ENCODE measurements around the gene LAMA2. TPM values are rescaled to one million over a fixed set of nuclear protein-coding genes. Genes with fewer than 3 reads are reported as not detected.

LAMA2 gene
- polyA plus RNA-seq, 1 of the 3 experiments (the other 2 are of a cell fraction), result 0.92 TPM

DNA sequence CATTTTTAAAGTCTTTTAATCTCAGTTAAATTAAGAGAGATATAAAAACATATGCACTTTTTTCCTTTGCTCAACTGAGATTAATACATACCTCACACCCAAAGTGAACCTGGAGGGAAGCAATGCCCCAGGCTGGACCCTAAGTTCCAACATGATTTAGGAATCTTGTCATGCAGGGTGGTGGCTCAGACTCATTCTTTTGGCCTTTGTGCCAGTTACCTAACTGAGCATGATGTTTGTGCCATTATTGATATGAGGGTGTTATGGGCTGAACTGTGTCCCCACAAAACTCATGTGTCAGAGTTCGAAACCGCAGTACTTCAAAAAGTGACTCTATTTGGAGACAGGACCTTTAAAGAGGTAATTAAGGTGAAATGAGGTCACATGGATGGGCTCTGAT, 639.0 kb downstream of the LAMA2 start:
- 40% methylated on average over 2 of the region's 2 CpGs for WGBS (ENCODE audit: low lambda C conversion rate)

DNA sequence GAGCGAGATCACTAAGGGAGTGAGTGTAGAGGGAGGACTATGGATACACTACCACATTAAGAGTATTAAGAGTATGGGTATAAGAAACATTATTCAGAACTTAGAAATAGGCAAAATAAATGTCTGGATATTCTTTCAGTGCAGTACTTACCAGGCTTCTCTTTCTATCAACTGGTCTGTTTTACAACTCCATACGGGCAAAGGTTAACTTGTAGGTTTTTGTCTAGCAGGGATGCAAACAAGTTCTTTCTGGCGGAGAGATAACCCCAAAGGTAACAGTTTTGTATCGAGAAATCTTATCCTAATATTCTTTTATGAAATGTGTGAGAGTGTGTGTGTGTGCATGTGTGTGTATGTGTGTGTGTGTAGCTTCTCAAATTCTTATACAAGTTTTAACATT, 640.9 kb downstream of the LAMA2 start:
- H3K9me2 ChIP-seq, result no peaks in the 10 kb centered on the region
- DNase-seq, result no peak
- H3K4me1 ChIP-seq (ENCODE audit: control insufficient read depth in 1 of 2, insufficient read depth in 2 of 2, low read depth in 1 of 2, low read length in 1 of 2), result no peaks in the 10 kb centered on the region
- no peak overlapping the region for H3K27ac ChIP-seq (ENCODE audit: low read depth in 2 of 2, low read length in 1 of 2)
- no peaks in the 10 kb centered on the region for H3K79me2 ChIP-seq (ENCODE audit: insufficient read depth)
- no peak overlapping the region for H3K4me2 ChIP-seq
- peaks cover 10% of the 10 kb centered on the region for H3F3A ChIP-seq (replicated peaks; ENCODE audit: insufficient read depth)
- H4K20me1 ChIP-seq (ENCODE audit: insufficient read depth), result no peaks in the 10 kb centered on the region
- ChIA-PET CTCF (interaction anchor here (1.0 to 1.5 kb wide), 2 partner anchors 24 kb away, joined by 3 to 4 read pairs; no protein-coding TSS in a partner anchor), POLR2A (no interaction called here)
- no peaks in the 10 kb centered on the region for H3K9me3 ChIP-seq
- no peak overlapping the region for H3K9ac ChIP-seq
- H2AFZ ChIP-seq (ENCODE audit: low read depth), result no peak overlapping the region
- TF ChIP-seq TAF1 (IDR thresholded peaks at IDR 0.05; ENCODE audit: borderline replicate concordance, low read depth, low read length), result no peak
- no peak for TF ChIP-seq RCOR1 (IDR thresholded peaks at IDR 0.05; ENCODE audit: low read length)
- TF ChIP-seq FOXJ3 (CRISPR knock-in tag; IDR thresholded peaks at IDR 0.05), result no peak
- TF ChIP-seq, protein P1, sequence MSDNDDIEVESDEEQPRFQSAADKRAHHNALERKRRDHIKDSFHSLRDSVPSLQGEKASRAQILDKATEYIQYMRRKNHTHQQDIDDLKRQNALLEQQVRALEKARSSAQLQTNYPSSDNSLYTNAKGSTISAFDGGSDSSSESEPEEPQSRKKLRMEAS (IDR thresholded peaks at IDR 0.05; ENCODE audit: low read depth), result no peak
- peaks cover 0 to 40% of the 10 kb centered on the region in 2 experiments for H3K36me3 ChIP-seq (replicated peaks in 1 of 2; ENCODE audit: control insufficient read depth in 1 of 2, insufficient read depth in 2 of 2, low read length in 1 of 2)
- H3K4me3 ChIP-seq (ENCODE audit: low read depth in 2 of 2, low read length in 1 of 2), result no peak overlapping the region
- no peaks in the 10 kb centered on the region for H3K27me3 ChIP-seq (ENCODE audit: insufficient read depth)
- 67% methylated on average over 4 of the region's 4 CpGs for WGBS (ENCODE audit: low lambda C conversion rate)

More for the DNA sequence above, 639.0 kb downstream of the LAMA2 start:
- no peaks in the 10 kb centered on the region for H3K4me1 ChIP-seq (ENCODE audit: control insufficient read depth in 1 of 2, insufficient read depth in 2 of 2, low read depth in 1 of 2, low read length in 1 of 2)
- H3K9me3 ChIP-seq, result no peaks in the 10 kb centered on the region
- ChIA-PET POLR2A (no interaction called here), CTCF (interaction anchor here (1.5 kb wide), 1 partner anchor 22 kb away, joined by 4 read pairs; no protein-coding TSS in a partner anchor)
- H3K36me3 ChIP-seq (replicated peaks in 1 of 2; ENCODE audit: control insufficient read depth in 1 of 2, insufficient read depth in 2 of 2, low read length in 1 of 2), result peaks cover 0 to 44% of the 10 kb centered on the region in 2 experiments
- no peak overlapping the region for H3K9ac ChIP-seq
- H4K20me1 ChIP-seq (ENCODE audit: insufficient read depth), result no peaks in the 10 kb centered on the region
- H3K79me2 ChIP-seq (ENCODE audit: insufficient read depth), result no peaks in the 10 kb centered on the region
- no peak overlapping the region for H2AFZ ChIP-seq (ENCODE audit: low read depth)
- H3K4me2 ChIP-seq, result no peak overlapping the region
- H3K27me3 ChIP-seq (ENCODE audit: insufficient read depth), result no peaks in the 10 kb centered on the region
- peaks cover 10% of the 10 kb centered on the region for H3F3A ChIP-seq (replicated peaks; ENCODE audit: insufficient read depth)
- H3K9me2 ChIP-seq, result no peaks in the 10 kb centered on the region
- DNase-seq, result no peak
- TF ChIP-seq, protein P2, sequence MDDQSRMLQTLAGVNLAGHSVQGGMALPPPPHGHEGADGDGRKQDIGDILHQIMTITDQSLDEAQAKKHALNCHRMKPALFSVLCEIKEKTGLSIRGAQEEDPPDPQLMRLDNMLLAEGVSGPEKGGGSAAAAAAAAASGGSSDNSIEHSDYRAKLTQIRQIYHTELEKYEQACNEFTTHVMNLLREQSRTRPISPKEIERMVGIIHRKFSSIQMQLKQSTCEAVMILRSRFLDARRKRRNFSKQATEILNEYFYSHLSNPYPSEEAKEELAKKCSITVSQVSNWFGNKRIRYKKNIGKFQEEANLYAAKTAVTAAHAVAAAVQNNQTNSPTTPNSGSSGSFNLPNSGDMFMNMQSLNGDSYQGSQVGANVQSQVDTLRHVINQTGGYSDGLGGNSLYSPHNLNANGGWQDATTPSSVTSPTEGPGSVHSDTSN (IDR thresholded peaks at IDR 0.05), result no peak
- no peak for TF ChIP-seq JUND (IDR thresholded peaks at IDR 0.05)
- TF ChIP-seq RCOR1 (IDR thresholded peaks at IDR 0.05; ENCODE audit: low read length), result no peak
- TF ChIP-seq, protein P3, sequence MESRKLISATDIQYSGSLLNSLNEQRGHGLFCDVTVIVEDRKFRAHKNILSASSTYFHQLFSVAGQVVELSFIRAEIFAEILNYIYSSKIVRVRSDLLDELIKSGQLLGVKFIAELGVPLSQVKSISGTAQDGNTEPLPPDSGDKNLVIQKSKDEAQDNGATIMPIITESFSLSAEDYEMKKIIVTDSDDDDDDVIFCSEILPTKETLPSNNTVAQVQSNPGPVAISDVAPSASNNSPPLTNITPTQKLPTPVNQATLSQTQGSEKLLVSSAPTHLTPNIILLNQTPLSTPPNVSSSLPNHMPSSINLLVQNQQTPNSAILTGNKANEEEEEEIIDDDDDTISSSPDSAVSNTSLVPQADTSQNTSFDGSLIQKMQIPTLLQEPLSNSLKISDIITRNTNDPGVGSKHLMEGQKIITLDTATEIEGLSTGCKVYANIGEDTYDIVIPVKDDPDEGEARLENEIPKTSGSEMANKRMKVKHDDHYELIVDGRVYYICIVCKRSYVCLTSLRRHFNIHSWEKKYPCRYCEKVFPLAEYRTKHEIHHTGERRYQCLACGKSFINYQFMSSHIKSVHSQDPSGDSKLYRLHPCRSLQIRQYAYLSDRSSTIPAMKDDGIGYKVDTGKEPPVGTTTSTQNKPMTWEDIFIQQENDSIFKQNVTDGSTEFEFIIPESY (IDR thresholded peaks at IDR 0.05; ENCODE audit: borderline replicate concordance, low read depth), result no peak
- no peak for TF ChIP-seq GATA2 (CRISPR knock-in tag; IDR thresholded peaks at IDR 0.05)
- TF ChIP-seq FOSL2 (IDR thresholded peaks at IDR 0.05; ENCODE audit: borderline replicate concordance, low read depth), result no peak
- no peak for TF ChIP-seq FOXM1 (IDR thresholded peaks at IDR 0.05; ENCODE audit: low read depth)
- no peak for TF ChIP-seq SMC3 (IDR thresholded peaks at IDR 0.05; ENCODE audit: low read depth, low read length)
- no peak for TF ChIP-seq FOXJ3 (CRISPR knock-in tag; IDR thresholded peaks at IDR 0.05)
- TF ChIP-seq SIN3A (IDR thresholded peaks at IDR 0.05; ENCODE audit: borderline replicate concordance, low read depth, low read length), result no peak
- TF ChIP-seq, protein P4, sequence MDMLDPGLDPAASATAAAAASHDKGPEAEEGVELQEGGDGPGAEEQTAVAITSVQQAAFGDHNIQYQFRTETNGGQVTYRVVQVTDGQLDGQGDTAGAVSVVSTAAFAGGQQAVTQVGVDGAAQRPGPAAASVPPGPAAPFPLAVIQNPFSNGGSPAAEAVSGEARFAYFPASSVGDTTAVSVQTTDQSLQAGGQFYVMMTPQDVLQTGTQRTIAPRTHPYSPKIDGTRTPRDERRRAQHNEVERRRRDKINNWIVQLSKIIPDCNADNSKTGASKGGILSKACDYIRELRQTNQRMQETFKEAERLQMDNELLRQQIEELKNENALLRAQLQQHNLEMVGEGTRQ (IDR thresholded peaks at IDR 0.05; ENCODE audit: borderline replicate concordance, low read depth, low read length), result no peak
- TF ChIP-seq RXRA (IDR thresholded peaks at IDR 0.05; ENCODE audit: borderline replicate concordance, low read depth), result no peak
- TF ChIP-seq, protein P5, sequence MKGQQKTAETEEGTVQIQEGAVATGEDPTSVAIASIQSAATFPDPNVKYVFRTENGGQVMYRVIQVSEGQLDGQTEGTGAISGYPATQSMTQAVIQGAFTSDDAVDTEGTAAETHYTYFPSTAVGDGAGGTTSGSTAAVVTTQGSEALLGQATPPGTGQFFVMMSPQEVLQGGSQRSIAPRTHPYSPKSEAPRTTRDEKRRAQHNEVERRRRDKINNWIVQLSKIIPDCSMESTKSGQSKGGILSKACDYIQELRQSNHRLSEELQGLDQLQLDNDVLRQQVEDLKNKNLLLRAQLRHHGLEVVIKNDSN (IDR thresholded peaks at IDR 0.05; ENCODE audit: borderline replicate concordance, low read depth), result no peak
- TF ChIP-seq TEAD4 (IDR thresholded peaks at IDR 0.05; ENCODE audit: borderline replicate concordance, insufficient read depth), result no peak
- TF ChIP-seq TCF12 (IDR thresholded peaks at IDR 0.05), result no peak
- TF ChIP-seq RFX5 (IDR thresholded peaks at IDR 0.05; ENCODE audit: low read length), result no peak
- H3K27ac ChIP-seq (ENCODE audit: low read depth in 2 of 2, low read length in 1 of 2), result no peak overlapping the region
- no peak overlapping the region for H3K4me3 ChIP-seq (ENCODE audit: low read depth in 2 of 2, low read length in 1 of 2)

All from SK-N-SH (cell line).